Ovary (tissue), 3 donors: ENCODE measurements around the gene PDE3A.
"Not testable (repeated sequence)": the region's sequence is repeated elsewhere in the genome, so short reads cannot be mapped to it uniquely, and the experiment has no call there.

Experiments
- CTCF ChIP-seq, 3 donors: fragments of 450-650 bp in 2 of 3; fragments of 200-600 bp in 1 of 3; IDR thresholded peaks; one replicate each; pipeline versions ENCODE4 v1.5.1 to v1.8.0; 2016 to 2022; ENCODE audit warnings: antibody characterized with exemption in 3 of 3, mild to moderate bottlenecking in 1 of 3
- EP300 ChIP-seq: sonication (generic); formaldehyde crosslinking; IDR thresholded peaks from one replicate; pipeline ENCODE4 v1.6.1; 2017; ENCODE audit warnings: antibody characterized with exemption
- POLR2A ChIP-seq: fragments of 450-650 bp; IDR thresholded peaks from one replicate; pipeline ENCODE4 v1.6.1; 2017; ENCODE audit warnings: antibody characterized with exemption, mild to moderate bottlenecking, moderate library complexity
- donor health status: DM: no; HTN: no; CAD: no.

DNA sequence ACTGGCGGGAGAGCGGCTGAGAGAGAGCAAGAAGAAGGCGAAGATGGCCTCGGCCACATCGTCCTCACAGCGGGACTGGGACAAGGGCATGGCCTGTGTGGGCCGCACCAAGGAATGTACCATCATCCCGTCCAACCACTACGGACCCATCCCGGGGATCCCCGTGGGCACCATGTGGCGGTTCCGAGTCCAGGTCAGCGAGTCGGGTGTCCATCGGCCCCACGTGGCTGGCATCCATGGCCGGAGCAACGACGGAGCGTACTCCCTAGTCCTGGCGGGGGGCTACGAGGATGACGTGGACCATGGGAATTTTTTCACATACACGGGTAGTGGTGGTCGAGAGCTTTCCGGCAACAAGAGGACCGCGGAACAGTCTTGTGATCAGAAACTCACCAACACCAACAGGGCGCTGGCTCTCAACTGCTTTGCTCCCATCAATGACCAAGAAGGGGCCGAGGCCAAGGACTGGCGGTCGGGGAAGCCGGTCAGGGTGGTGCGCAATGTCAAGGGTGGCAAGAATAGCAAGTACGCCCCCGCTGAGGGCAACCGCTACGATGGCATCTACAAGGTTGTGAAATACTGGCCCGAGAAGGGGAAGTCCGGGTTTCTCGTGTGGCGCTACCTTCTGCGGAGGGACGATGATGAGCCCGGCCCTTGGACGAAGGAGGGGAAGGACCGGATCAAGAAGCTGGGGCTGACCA, 183.6 kb downstream of the PDE3A start:
- TF ChIP-seq CTCF (IDR thresholded peaks at IDR 0.05); POLR2A; EP300: not testable (repeated sequence)
